HepG2 (cell line): ENCODE measurements around the gene FDXR. TPM values are rescaled to one million over a fixed set of nuclear protein-coding genes. Genes with fewer than 3 reads are reported as not detected.

Experiments used
- AKNA ChIP-seq: sonication (generic); formaldehyde crosslinking; IDR thresholded peaks from 2 replicates; pipeline ENCODE4 v1.4.0; 2020; ENCODE audit warnings: missing genetic modification reagents, borderline replicate concordance
- BCL3 ChIP-seq: sonication (generic); formaldehyde crosslinking; IDR thresholded peaks from 2 replicates; pipeline ENCODE4 v1.5.1; 2020; ENCODE audit warnings: mild to moderate bottlenecking, missing genetic modification reagents, moderate library complexity
- MXD1 ChIP-seq: sonication (generic); formaldehyde crosslinking; IDR thresholded peaks from 2 replicates; pipeline ENCODE4 v1.4.0; 2020; ENCODE audit warnings: mild to moderate bottlenecking, missing genetic modification reagents
- NONO ChIP-seq, 2 experiments: fragments of 450-650 bp in 1 of 2; sonication (generic) in 1 of 2; formaldehyde crosslinking in 1 of 2; IDR thresholded peaks in 1 of 2; conservative IDR thresholded peaks in 1 of 2; 2 replicates each; pipeline versions ENCODE4 v1.6.1 to v1.8.0; 2017 to 2022; ENCODE audit warnings: mild to moderate bottlenecking in 1 of 2, missing genetic modification reagents in 1 of 2, moderate library complexity in 1 of 2
- NR0B2 ChIP-seq: sonication (generic); formaldehyde crosslinking; IDR thresholded peaks from 2 replicates; pipeline ENCODE4 v1.4.0; 2020; ENCODE audit warnings: mild to moderate bottlenecking, missing genetic modification reagents
- NR2C2 ChIP-seq: sonication (generic); formaldehyde crosslinking; IDR thresholded peaks from 2 replicates; pipeline ENCODE4 v1.4.0; 2020; ENCODE audit warnings: missing genetic modification reagents, mild to moderate bottlenecking, moderate library complexity, borderline replicate concordance
- SALL1 ChIP-seq: sonication (generic); formaldehyde crosslinking; IDR thresholded peaks from 2 replicates; pipeline ENCODE4 v1.8.0; 2022; ENCODE audit warnings: mild to moderate bottlenecking, missing genetic modification reagents
- YEATS4 ChIP-seq: sonication (generic); formaldehyde crosslinking; IDR thresholded peaks from 2 replicates; pipeline ENCODE4 v1.4.0; 2020; ENCODE audit warnings: missing genetic modification reagents, borderline replicate concordance
- ZHX1 ChIP-seq: sonication (generic); formaldehyde crosslinking; IDR thresholded peaks from 2 replicates; pipeline ENCODE4 v1.8.1; 2022; ENCODE audit warnings: low read depth, mild to moderate bottlenecking, missing genetic modification reagents
- ZNF501 ChIP-seq: sonication (generic); formaldehyde crosslinking; IDR thresholded peaks from 2 replicates; pipeline ENCODE4 v1.5.1; 2020; ENCODE audit warnings: mild to moderate bottlenecking, moderate library complexity, missing genetic modification reagents
- ZNF749 ChIP-seq: sonication (generic); formaldehyde crosslinking; IDR thresholded peaks from 2 replicates; pipeline ENCODE4 v1.8.0; 2022; ENCODE audit warnings: mild to moderate bottlenecking, missing genetic modification reagents, moderate library complexity, borderline replicate concordance
- polyA plus RNA-seq, 8 experiments: library from polyadenylated mRNA; depleted of rRNA in 3 of 8; stranded (reverse) in 7 of 8; unstranded in 1 of 8; fragments of >200 nt; fragmentation: Illumina TruSeq in 4 of 8; extraction: Trizol in 4 of 8; gene quantifications; 2 replicates each; pipeline versions ENCODE4 v1.2.1 to v1.2.3, GENCODE V29; 2011 to 2016; ENCODE audit warnings: low read depth in 4 of 8, missing spikeins in 1 of 8, mixed read lengths in 1 of 8; ENCODE audit not compliant: insufficient read depth in 1 of 8
- total RNA-seq, 5 experiments: library from RNA; depleted of rRNA; stranded (reverse); fragments of >200 nt; fragmentation: Illumina TruSeq; extraction: Trizol; gene quantifications; 2 replicates each; pipeline ENCODE4 v1.2.3, GENCODE V29; 2016; ENCODE audit warnings: low read depth in 1 of 5

FDXR gene
- total and polyA plus RNA-seq, 2 of the 13 experiments (the other 11 are each of a cell fraction or from before 2014, with no cell fraction given) = 23.4 to 116 TPM

GRCh38 chr17:74892974-74893911 is 20.4 kb upstream of the FDXR start, which contains the start of gene FADS6 (continued):
- peak; percentile 13; the same call in 1 of the 2 replicates for TF ChIP-seq SALL1 (CRISPR knock-in tag)
- TF ChIP-seq BCL3 = 0 out of 2 replicates have a peak, but pooled peaks have one; percentile 42
- TF ChIP-seq NR0B2 = no peak
- TF ChIP-seq ZHX1 (CRISPR knock-in tag) = peak; percentile 62; the same call in 1 of the 2 replicates
- TF ChIP-seq NR2C2 = peak; percentile 38; the same call in 1 of the 2 replicates
- TF ChIP-seq MXD1 (CRISPR knock-in tag) = peak; percentile 34; the same call in 1 of the 2 replicates
- TF ChIP-seq ZNF501 = no peak
- TF ChIP-seq YEATS4 (CRISPR knock-in tag) = 0 out of 2 replicates have a peak, but pooled peaks have one; percentile 14
- TF ChIP-seq NONO (IDR thresholded peaks at IDR 0.05) = no peak
- TF ChIP-seq NONO (CRISPR knock-in tag; conservative IDR thresholded peaks at IDR 0.05) = peak; percentile 49; the same call in 1 of the 2 replicates
- TF ChIP-seq AKNA (CRISPR knock-in tag) = no peak
- TF ChIP-seq ZNF749 (CRISPR knock-in tag) = no peak
